PC-3 (cell line): ENCODE data around the gene NACC2. TPM values are rescaled to one million over a fixed set of nuclear protein-coding genes. Genes with fewer than 3 reads are reported as not detected.

Source experiments
- ATAC-seq: fragments of 200-7000 bp; cut with Tn5 transposase; 2 replicates; pipeline ENCODE4 v1.9.1; 2020; ENCODE audit warnings: mild to moderate bottlenecking, moderate library complexity
- BruUV-seq: library from RNA; stranded (reverse); fragments of 400-500 nt; replicated peaks from 2 replicates; lab custom pipeline; 2021; lab: Mats Ljungman, UMichigan
- CTCF ChIA-PET: fragments of 300-600 bp; sonication (Branson Sonifier 250); formaldehyde crosslinking; loops from one replicate; lab custom pipeline; 2022; ENCODE audit warnings: antibody characterized with exemption; lab: Charles Lee
- POLR2A ChIA-PET: fragments of 300-600 bp; sonication (Branson Sonifier 250); formaldehyde crosslinking; loops from one replicate; lab custom pipeline; 2022; ENCODE audit warnings: antibody characterized with exemption; ENCODE audit not compliant: unreplicated experiment; lab: Charles Lee
- DNase-seq: peaks from one replicate; pipeline ENCODE4 v3.0.0-alpha.2; 2015
- H2AFZ ChIP-seq: fragments of 300-600 bp; sonication (generic); 2 replicates; pipeline ENCODE4 v1.6.0; 2016; ENCODE audit warnings: antibody characterized with exemption, low read length
- H3F3A ChIP-seq: fragments of 300-600 bp; sonication (generic); one replicate; pipeline ENCODE4 v1.6.0; 2017; ENCODE audit warnings: antibody characterized with exemption, low read length, control low read depth, mild to moderate bottlenecking; ENCODE audit not compliant: unreplicated experiment
- H3K27ac ChIP-seq: fragments of 300-600 bp; sonication (generic); 2 replicates; pipeline ENCODE4 v1.5.1; 2016; ENCODE audit warnings: mild to moderate bottlenecking, low read length
- H3K27me3 ChIP-seq: fragments of 300-600 bp; sonication (generic); 2 replicates; pipeline ENCODE4 v1.6.1; 2016; ENCODE audit warnings: low read length, mixed read lengths
- H3K36me3 ChIP-seq: fragments of 300-600 bp; sonication (generic); 2 replicates; pipeline ENCODE4 v1.6.1; 2016; ENCODE audit warnings: low read depth, mixed run types, low read length, mixed read lengths
- H3K4me1 ChIP-seq: fragments of 300-600 bp; sonication (generic); 2 replicates; pipeline ENCODE4 v1.5.1; 2016; ENCODE audit warnings: low read length; ENCODE audit not compliant: insufficient read depth
- H3K4me2 ChIP-seq: fragments of 300-600 bp; sonication (generic); 2 replicates; pipeline ENCODE4 v1.6.0; 2016; ENCODE audit warnings: low read length
- H3K4me3 ChIP-seq: fragments of 300-600 bp; sonication (generic); 2 replicates; pipeline ENCODE4 v1.5.1; 2016; ENCODE audit warnings: mild to moderate bottlenecking, low read length, mixed read lengths
- H3K79me2 ChIP-seq: fragments of 300-600 bp; sonication (generic); 2 replicates; pipeline ENCODE4 v1.6.1; 2017; ENCODE audit warnings: low read length, mixed read lengths
- H3K9ac ChIP-seq: fragments of 300-600 bp; sonication (generic); 2 replicates; pipeline ENCODE4 v1.6.0; 2016; ENCODE audit warnings: mild to moderate bottlenecking, low read length
- H3K9me2 ChIP-seq: fragments of 300-600 bp; sonication (generic); replicated peaks from 2 replicates; pipeline ENCODE4 v1.6.1; 2016; ENCODE audit warnings: mixed run types, low read length, mixed read lengths
- H3K9me3 ChIP-seq: fragments of 300-600 bp; sonication (generic); 2 replicates; pipeline ENCODE4 v1.6.1; 2016; ENCODE audit warnings: low read length, mixed read lengths
- H4K20me1 ChIP-seq: fragments of 300-600 bp; sonication (generic); 2 replicates; pipeline ENCODE4 v1.6.1; 2016; ENCODE audit warnings: low read length, mixed read lengths
- EZH2 ChIP-seq: fragments of 300-600 bp; sonication (generic); IDR thresholded peaks from one replicate; pipeline ENCODE4 v1.6.1; 2017; ENCODE audit warnings: antibody characterized with exemption, mild to moderate bottlenecking, low read length; ENCODE audit not compliant: unreplicated experiment
- EZH2phosphoT487 ChIP-seq: fragments of 300-600 bp; sonication (generic); IDR thresholded peaks from 2 replicates; pipeline ENCODE4 v1.6.1; 2018; ENCODE audit warnings: mild to moderate bottlenecking, antibody characterized with exemption, low read length, borderline replicate concordance
- intact Hi-C: fragments of 100-400 bp; cut with micrococcal nuclease; formaldehyde crosslinking; loops from 2 replicates; pipeline ENCODE4 v1.9.0; 2023
- total RNA-seq: library from RNA; depleted of rRNA; stranded (reverse); fragments of >200 nt; gene quantifications from 2 replicates; pipeline ENCODE4 v1.2.3, GENCODE V29; 2014
- TF ChIP-seq, protein P1 (sequence below): fragments of 300-600 bp; sonication (generic); conservative IDR thresholded peaks from 2 replicates; pipeline ENCODE4 v1.5.1; 2017; ENCODE audit warnings: antibody characterized with exemption, low read depth, mild to moderate bottlenecking, low read length

NACC2 gene
- total RNA-seq, 1 experiment from 2014 or later, result 12.3 TPM

DNA sequence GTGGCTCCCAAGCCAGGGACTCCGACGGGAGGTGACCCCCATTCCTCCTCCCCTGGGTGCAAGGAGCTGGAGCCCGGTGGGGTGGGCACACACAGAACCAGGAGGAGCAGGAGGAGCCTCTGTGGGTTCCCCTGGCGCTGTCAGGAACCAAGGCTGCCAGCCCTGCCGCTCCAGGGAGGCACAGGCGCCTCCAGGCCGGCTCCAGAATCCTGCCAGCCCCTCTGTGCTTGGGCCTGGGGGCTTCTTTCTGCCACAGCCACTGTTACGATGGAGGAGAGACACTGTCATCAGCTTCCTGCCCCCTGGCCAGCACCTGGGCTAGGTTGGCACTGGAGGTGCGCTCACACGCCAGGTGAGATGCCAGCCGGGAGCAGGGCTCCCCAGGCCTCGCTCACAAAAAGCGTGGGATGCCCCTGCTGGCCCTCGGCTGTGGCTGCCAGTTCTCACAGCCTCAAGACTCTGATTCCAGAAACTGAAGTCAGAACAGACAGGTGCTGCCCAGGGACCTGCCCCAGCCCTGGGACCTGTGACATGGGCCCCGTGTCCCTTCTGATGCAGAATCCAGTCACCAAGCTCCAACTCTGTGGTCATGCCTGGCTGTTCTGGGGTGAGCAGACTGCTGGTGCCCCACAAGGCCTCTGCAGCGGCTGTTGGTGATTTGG is 96.5 kb downstream of the NACC2 start:
- Histone ChIP-seq H3K4me1 (no peaks in the 10 kb centered on the region), H3K27me3 (no peaks in the 10 kb centered on the region), H3K9me2 (no peaks in the 10 kb centered on the region), H3K79me2 (no peaks in the 10 kb centered on the region), H2AFZ (no peak overlapping the region), H3K9me3 (no peaks in the 10 kb centered on the region), H3F3A (no peaks in the 10 kb centered on the region), H3K36me3 (no peaks in the 10 kb centered on the region), H3K4me3 (no peak overlapping the region), H3K4me2 (no peak overlapping the region), H3K27ac (no peak overlapping the region), H3K9ac (no peak overlapping the region), H4K20me1 (no peaks in the 10 kb centered on the region)
- intact Hi-C loops, result no loop called here
- no TSS peak for BruUV-seq
- ChIA-PET POLR2A (no interaction called here), CTCF (no interaction called here)
- no peak for DNase-seq
- no peak for ATAC-seq
- TF ChIP-seq, protein P1, sequence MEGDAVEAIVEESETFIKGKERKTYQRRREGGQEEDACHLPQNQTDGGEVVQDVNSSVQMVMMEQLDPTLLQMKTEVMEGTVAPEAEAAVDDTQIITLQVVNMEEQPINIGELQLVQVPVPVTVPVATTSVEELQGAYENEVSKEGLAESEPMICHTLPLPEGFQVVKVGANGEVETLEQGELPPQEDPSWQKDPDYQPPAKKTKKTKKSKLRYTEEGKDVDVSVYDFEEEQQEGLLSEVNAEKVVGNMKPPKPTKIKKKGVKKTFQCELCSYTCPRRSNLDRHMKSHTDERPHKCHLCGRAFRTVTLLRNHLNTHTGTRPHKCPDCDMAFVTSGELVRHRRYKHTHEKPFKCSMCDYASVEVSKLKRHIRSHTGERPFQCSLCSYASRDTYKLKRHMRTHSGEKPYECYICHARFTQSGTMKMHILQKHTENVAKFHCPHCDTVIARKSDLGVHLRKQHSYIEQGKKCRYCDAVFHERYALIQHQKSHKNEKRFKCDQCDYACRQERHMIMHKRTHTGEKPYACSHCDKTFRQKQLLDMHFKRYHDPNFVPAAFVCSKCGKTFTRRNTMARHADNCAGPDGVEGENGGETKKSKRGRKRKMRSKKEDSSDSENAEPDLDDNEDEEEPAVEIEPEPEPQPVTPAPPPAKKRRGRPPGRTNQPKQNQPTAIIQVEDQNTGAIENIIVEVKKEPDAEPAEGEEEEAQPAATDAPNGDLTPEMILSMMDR, result no peak
- TF ChIP-seq EZH2 (no peak), EZH2phosphoT487 (no peak)

DNA sequence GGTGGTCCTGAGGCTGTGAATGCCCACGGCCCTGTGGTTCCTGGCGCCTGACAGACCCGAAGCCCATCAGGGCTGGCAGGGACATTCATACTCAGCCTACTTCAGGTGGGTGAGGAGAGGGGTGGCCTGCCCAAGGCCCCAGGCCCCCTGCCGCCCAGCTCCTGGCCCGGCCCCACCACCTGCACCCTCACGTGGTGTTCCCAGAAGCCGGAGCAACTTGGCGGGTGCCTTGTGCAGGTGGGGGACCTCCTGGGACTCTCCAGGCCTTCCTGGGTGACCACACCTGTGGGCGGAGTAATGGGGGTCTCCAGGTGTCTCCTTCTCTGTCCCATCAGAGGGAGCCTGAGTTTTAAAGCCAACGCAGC is 97.1 kb downstream of the NACC2 start:
- intact Hi-C loops, result no loop called here
- H3K79me2 ChIP-seq, result no peaks in the 10 kb centered on the region
- no peaks in the 10 kb centered on the region for H3K36me3 ChIP-seq
- peaks cover 4% of the 10 kb centered on the region for H3K4me1 ChIP-seq
- no peaks in the 10 kb centered on the region for H3F3A ChIP-seq
- no peak overlapping the region for H3K4me2 ChIP-seq
- H3K27ac ChIP-seq, result no peak overlapping the region
- no peak overlapping the region for H2AFZ ChIP-seq
- ChIA-PET CTCF (no interaction called here), POLR2A (no interaction called here)
- BruUV-seq, result no TSS peak
- TF ChIP-seq EZH2 (no peak), EZH2phosphoT487 (no peak)
- TF ChIP-seq, protein P1, result no peak
- no peaks in the 10 kb centered on the region for H3K9me2 ChIP-seq
- no peak for DNase-seq
- H3K4me3 ChIP-seq, result no peak overlapping the region
- no peak for ATAC-seq
- H3K27me3 ChIP-seq, result no peaks in the 10 kb centered on the region
- no peaks in the 10 kb centered on the region for H3K9me3 ChIP-seq
- no peak overlapping the region for H3K9ac ChIP-seq
- no peaks in the 10 kb centered on the region for H4K20me1 ChIP-seq
